Measurements from ENCODE around the gene MAP1S. TPM values are rescaled to one million over a fixed set of nuclear protein-coding genes. Genes with fewer than 3 reads are reported as not detected.

The MAP1S gene
- total and polyA plus RNA-seq, 2 of the 8 experiments (the other 6 are each of a cell fraction or from before 2014, with no cell fraction given) = 66.7 to 115 TPM

GRCh38 chr19:17684256-17684655 lies 35.0 kb upstream of the MAP1S start:
- Histone ChIP-seq H4K91ac (replicated peaks; ENCODE audit: insufficient read length, low read length) (no peak overlapping the region), H2AFZ (ENCODE audit: low read length) (no peak overlapping the region), H2BK5ac (ENCODE audit: low read depth, low read length) (no peak overlapping the region), H2BK120ac (replicated peaks; ENCODE audit: low read depth, low read length) (no peak overlapping the region), H3K23ac (ENCODE audit: insufficient read length) (no peak overlapping the region), H2BK20ac (ENCODE audit: low read length) (no peak overlapping the region), H3K79me2 (ENCODE audit: control insufficient read depth in 1 of 2, insufficient read depth in 2 of 2, low read length in 2 of 2) (peaks cover 14 to 56% of the 10 kb centered on the region in 2 experiments), H4K8ac (ENCODE audit: extremely low read depth, insufficient read depth, low read length) (no peak overlapping the region), H3K27me3 (replicated peaks in 1 of 4; ENCODE audit: control insufficient read depth in 3 of 4, extremely low read depth in 1 of 4, insufficient read depth in 3 of 4, low read length in 3 of 4) (no peaks in the 10 kb centered on the region), H3K23me2 (ENCODE audit: low read depth, low read length) (peaks cover 20% of the 10 kb centered on the region), H3K36me3 (ENCODE audit: control insufficient read depth in 2 of 4, insufficient read depth in 4 of 4, low read length in 3 of 4) (no peaks in the 10 kb centered on the region), H3K18ac (ENCODE audit: extremely low read depth, low read length) (no peak overlapping the region), H3K14ac (ENCODE audit: insufficient read length) (no peak overlapping the region), H2BK12ac (ENCODE audit: low read depth, low read length) (no peak overlapping the region; the same call in 1 of the 2 replicates), H3K56ac (replicated peaks; ENCODE audit: insufficient read length, low read depth, low read length) (no peak overlapping the region), H3K9me3 (ENCODE audit: insufficient read depth in 2 of 2, low read depth in 1 of 2, low read length in 1 of 2) (no peaks in the 10 kb centered on the region), H3K79me1 (ENCODE audit: low read depth, low read length) (peaks cover 17% of the 10 kb centered on the region), H3K4me3 (ENCODE audit: extremely low read depth in 1 of 4, insufficient read depth in 2 of 4, low read depth in 3 of 4, low read length in 4 of 4) (no peak overlapping the region), H3K27ac (ENCODE audit: low read depth, low read length) (no peak overlapping the region), H2AK5ac (ENCODE audit: low read depth, low read length) (no peak overlapping the region), H3K4ac (replicated peaks; ENCODE audit: insufficient read length, low read depth, low read length) (no peak overlapping the region), H3K4me1 (replicated peaks in 1 of 4; ENCODE audit: control insufficient read depth in 3 of 4, insufficient read depth in 4 of 4, low read length in 3 of 4) (peaks cover 5 to 18% (median 12%) of the 10 kb centered on the region in 4 experiments), H4K5ac (ENCODE audit: insufficient read length, low read depth, low read length) (no peak overlapping the region), H3K9ac (replicated peaks in 1 of 4; ENCODE audit: extremely low read depth in 1 of 4, low read depth in 3 of 4, low read length in 3 of 4) (no peak overlapping the region), H3K4me2 (ENCODE audit: insufficient read depth in 1 of 2, low read depth in 2 of 2, low read length in 2 of 2) (no peak overlapping the region), H2BK15ac (ENCODE audit: low read length) (no peak overlapping the region), H4K20me1 (replicated peaks in 1 of 2; ENCODE audit: control insufficient read depth in 1 of 2, insufficient read depth in 2 of 2, low read length in 2 of 2) (peaks cover 10 to 20% of the 10 kb centered on the region in 2 experiments)
- ChIA-PET CTCF (ENCODE audit: partially characterized antibody) (interaction anchor here (1.6 to 3.6 kb wide), 2 partner anchors 19 to 32 kb away, joined by 4 to 14 read pairs; no protein-coding TSS in a partner anchor), POLR2A (ENCODE audit: partially characterized antibody) (no interaction called here)
- FAIRE-seq (no peak), DNase-seq (ENCODE audit: low read depth in 1 of 2, low spot score in 2 of 2) (no peak)
- WGBS, 2 experiments (ENCODE audit: extremely low coverage in 1 of 2, insufficient coverage in 1 of 2, insufficient read length in 1 of 2, insufficient replicate concordance in 2 of 2, low coverage in 1 of 2, low lambda C conversion rate in 2 of 2, missing lambda C conversion rate in 1 of 2) = 95% methylated on average over 4 of the region's 4 CpGs; no CpG with 5 or more reads in 1 of the 2 experiments
- TF ChIP-seq SRF (IDR thresholded peaks at IDR 0.05; ENCODE audit: low read depth, low read length) (no peak), ZNF274 (IDR thresholded peaks at IDR 0.05; ENCODE audit: borderline replicate concordance, extremely low read depth, low read length) (no peak)
